DND-41 (cell line): ENCODE results near the gene ITGA2B.

ENCODE experiments used
- ATAC-seq: fragments of 200-7000 bp; cut with Tn5 transposase; 3 replicates; pipeline ENCODE4 v1.9.1; 2021; ENCODE audit warnings: low read depth; ENCODE audit not compliant: insufficient read depth
- DNase-seq: peaks from one replicate; pipeline ENCODE4 v3.0.0-alpha.2; 2020
- H2AFZ ChIP-seq: 2 replicates; pipeline ENCODE4 v1.6.0; 2012; ENCODE audit warnings: low read depth, low read length
- H3K27ac ChIP-seq: 2 replicates; pipeline ENCODE4 v1.5.1; 2012; ENCODE audit warnings: low read length, inconsistent platforms
- H3K27me3 ChIP-seq: fragments of 200-600 bp; sonication (generic); 2 replicates; pipeline ENCODE4 v1.6.0; 2012; ENCODE audit warnings: low read length, mild to moderate bottlenecking, inconsistent platforms; ENCODE audit not compliant: insufficient read depth, poor library complexity
- H3K36me3 ChIP-seq: 2 replicates; pipeline ENCODE4 v1.5.1; 2012; ENCODE audit warnings: low read length, inconsistent platforms; ENCODE audit not compliant: insufficient read depth
- H3K4me1 ChIP-seq: 2 replicates; pipeline ENCODE4 v1.5.1; 2012; ENCODE audit warnings: mild to moderate bottlenecking, low read length; ENCODE audit not compliant: insufficient read depth
- H3K4me2 ChIP-seq: 2 replicates; pipeline ENCODE4 v1.6.0; 2012; ENCODE audit warnings: mild to moderate bottlenecking, moderate library complexity, low read length, inconsistent platforms; ENCODE audit not compliant: insufficient read depth
- H3K4me3 ChIP-seq, 2 experiments: fragments of 200-600 bp in 1 of 2; shearing (Covaris generic) in 1 of 2; 2 replicates each; pipeline ENCODE4 v1.5.1; 2012 to 2016; ENCODE audit warnings: inconsistent platforms in 2 of 2, low read length in 2 of 2, mild to moderate bottlenecking in 2 of 2, low read depth in 1 of 2, moderate library complexity in 1 of 2
- H3K79me2 ChIP-seq: 2 replicates; pipeline ENCODE4 v1.6.0; 2012; ENCODE audit warnings: low read length, inconsistent platforms; ENCODE audit not compliant: insufficient read depth
- H3K9ac ChIP-seq: 2 replicates; pipeline ENCODE4 v1.6.0; 2012; ENCODE audit warnings: low read depth, mild to moderate bottlenecking, inconsistent platforms, low read length, moderate library complexity
- H3K9me3 ChIP-seq: 2 replicates; pipeline ENCODE4 v1.5.1; 2012; ENCODE audit warnings: low read length, moderate library complexity, mild to moderate bottlenecking, inconsistent platforms; ENCODE audit not compliant: insufficient read depth, severe bottlenecking
- H4K20me1 ChIP-seq: 2 replicates; pipeline ENCODE4 v1.6.0; 2012; ENCODE audit warnings: low read length; ENCODE audit not compliant: insufficient read depth
- EZH2 ChIP-seq: IDR thresholded peaks from 3 replicates; pipeline ENCODE4 v1.6.1; 2012; ENCODE audit warnings: borderline replicate concordance, low read depth, mild to moderate bottlenecking, moderate library complexity, low read length, inconsistent platforms; ENCODE audit not compliant: severe bottlenecking
- TF ChIP-seq, protein P1 (sequence below): IDR thresholded peaks from 2 replicates; pipeline ENCODE4 v1.5.1; 2012; ENCODE audit warnings: borderline replicate concordance, low read length, moderate library complexity, mild to moderate bottlenecking; ENCODE audit not compliant: poor library complexity, severe bottlenecking; ENCODE audit errors: extremely low read depth

Gene ITGA2B

DNA sequence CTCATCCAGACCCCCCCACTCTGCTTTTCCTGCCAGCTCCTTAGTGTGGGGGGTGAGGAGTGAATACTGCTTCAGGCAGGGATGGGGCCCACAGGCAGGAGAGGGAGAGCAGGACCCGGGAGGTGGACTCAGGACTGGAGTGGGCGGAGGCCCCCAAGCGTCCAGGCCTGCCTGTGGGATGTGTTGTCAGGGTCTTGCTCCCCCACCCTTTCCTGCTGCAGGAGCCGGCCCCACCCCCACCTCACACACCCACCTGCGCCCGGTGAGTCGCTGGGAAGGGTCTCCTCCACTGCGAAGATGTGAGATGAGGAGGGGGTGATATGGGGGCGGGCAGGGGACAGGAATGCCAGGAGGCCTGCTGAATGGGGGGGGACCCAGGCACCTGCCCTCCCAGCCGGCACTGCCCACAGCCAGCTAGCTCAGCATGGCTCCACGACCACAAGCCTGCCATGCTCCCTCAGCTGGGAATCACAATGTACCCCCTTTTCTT, 26.9 kb downstream of the ITGA2B start:
- peaks cover 43% of the 10 kb centered on the region for H4K20me1 ChIP-seq

DNA sequence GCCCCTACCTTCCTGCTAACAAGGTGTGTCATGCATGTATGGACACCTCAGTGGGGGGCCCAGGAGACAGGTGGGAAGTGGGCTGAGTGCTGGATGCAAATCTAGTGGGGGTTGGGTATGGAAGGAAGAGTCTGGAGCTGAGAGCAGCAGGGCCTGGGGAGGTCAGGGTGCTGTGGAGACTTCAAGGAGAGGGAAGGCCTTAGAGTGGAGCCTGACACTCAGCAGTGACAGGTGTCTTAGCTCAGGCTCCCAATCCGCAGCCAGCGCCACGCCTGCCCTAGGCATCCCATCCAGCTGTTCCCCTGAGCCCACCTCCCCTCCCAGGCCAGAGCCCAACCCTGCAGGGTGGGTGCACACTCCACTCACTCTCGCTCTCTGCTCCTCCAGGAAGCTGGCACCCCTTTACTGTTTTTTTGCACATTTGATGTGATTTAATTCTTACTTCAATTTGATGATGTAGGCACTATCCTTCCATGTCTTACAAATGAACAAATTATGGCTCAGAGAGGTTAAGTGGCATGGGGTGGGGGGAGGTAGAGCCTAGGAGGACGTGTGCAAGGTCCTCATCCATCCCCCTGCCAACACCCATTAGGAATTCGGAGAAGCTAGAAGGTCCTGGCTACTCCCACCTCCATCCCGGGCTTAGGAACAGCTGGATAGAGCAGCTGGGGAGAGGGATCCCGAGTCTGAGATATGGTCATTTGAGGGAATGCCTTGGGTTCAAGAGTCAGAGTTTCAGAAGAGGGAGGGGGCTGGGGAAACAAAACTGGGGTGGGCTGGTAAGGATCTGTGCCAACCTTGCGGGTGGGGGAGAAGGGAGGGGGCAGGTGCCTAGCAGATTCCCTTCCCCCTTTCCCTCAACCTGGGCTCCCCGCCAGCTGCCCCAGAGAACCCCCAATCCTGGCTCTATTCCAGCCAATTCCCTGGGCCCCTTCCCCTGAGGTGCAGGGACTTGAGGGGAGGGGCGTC, 27.9 kb downstream of the ITGA2B start:
- H3K79me2 ChIP-seq: peaks cover 12% of the 10 kb centered on the region
- peak overlapping the region; percentile 90; the same call in 1 of the 2 replicates for H3K4me2 ChIP-seq
- H3K4me3 ChIP-seq: no peak overlapping the region
- H4K20me1 ChIP-seq: peaks cover 43% of the 10 kb centered on the region
- H3K27me3 ChIP-seq: peaks cover 7% of the 10 kb centered on the region
- H3K9me3 ChIP-seq: no peaks in the 10 kb centered on the region
- TF ChIP-seq EZH2: no peak
- TF ChIP-seq, protein P1, sequence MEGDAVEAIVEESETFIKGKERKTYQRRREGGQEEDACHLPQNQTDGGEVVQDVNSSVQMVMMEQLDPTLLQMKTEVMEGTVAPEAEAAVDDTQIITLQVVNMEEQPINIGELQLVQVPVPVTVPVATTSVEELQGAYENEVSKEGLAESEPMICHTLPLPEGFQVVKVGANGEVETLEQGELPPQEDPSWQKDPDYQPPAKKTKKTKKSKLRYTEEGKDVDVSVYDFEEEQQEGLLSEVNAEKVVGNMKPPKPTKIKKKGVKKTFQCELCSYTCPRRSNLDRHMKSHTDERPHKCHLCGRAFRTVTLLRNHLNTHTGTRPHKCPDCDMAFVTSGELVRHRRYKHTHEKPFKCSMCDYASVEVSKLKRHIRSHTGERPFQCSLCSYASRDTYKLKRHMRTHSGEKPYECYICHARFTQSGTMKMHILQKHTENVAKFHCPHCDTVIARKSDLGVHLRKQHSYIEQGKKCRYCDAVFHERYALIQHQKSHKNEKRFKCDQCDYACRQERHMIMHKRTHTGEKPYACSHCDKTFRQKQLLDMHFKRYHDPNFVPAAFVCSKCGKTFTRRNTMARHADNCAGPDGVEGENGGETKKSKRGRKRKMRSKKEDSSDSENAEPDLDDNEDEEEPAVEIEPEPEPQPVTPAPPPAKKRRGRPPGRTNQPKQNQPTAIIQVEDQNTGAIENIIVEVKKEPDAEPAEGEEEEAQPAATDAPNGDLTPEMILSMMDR: no peak
- ATAC-seq (no peak), DNase-seq (no peak)
- no peak overlapping the region for H2AFZ ChIP-seq
- no peak overlapping the region for H3K27ac ChIP-seq
- H3K4me1 ChIP-seq: peaks cover 16% of the 10 kb centered on the region
- no peaks in the 10 kb centered on the region for H3K36me3 ChIP-seq
- no peak overlapping the region for H3K9ac ChIP-seq

More for the DNA sequence above, 26.9 kb downstream of the ITGA2B start:
- peaks cover 16% of the 10 kb centered on the region for H3K4me1 ChIP-seq
- DNase-seq (no peak), ATAC-seq (peak; percentile 4; the same call in 1 of the 3 replicates)
- peak overlapping the region; percentile 90 for H3K4me2 ChIP-seq
- TF ChIP-seq, protein P1: no peak
- no peak for TF ChIP-seq EZH2
- peak overlapping the region; percentile 74 to 79; a peak in 3 of 4 replicates for H3K4me3 ChIP-seq
- no peaks in the 10 kb centered on the region for H3K9me3 ChIP-seq
- H3K79me2 ChIP-seq: peaks cover 12% of the 10 kb centered on the region
- H3K9ac ChIP-seq: peak overlapping the region; percentile 88
- peak overlapping the region; percentile 86 for H2AFZ ChIP-seq
- no peaks in the 10 kb centered on the region for H3K36me3 ChIP-seq
- peaks cover 7% of the 10 kb centered on the region for H3K27me3 ChIP-seq
- peak overlapping the region; percentile 26; the same call in 1 of the 2 replicates for H3K27ac ChIP-seq

DNA sequence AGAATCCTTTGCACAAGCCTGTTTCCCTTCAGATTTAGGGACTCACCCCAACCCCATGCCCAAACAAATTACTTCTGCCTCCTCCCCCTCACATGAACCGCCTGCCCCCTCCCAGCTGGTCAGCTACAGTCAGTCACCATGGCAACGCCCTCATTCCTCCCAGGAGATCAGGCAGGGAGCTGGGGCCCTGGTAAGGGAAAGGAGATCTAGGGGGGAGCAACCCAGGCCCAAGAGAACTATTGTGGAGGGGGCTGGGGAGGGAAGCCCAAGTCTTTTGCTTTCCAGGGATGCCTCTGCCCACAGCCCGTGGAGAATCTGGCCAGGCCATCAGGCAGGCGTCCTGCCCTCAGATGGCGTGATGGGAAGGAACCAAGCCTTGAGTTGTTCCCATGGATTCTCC, 28.6 kb downstream of the ITGA2B start:
- Histone ChIP-seq H3K27ac (no peak overlapping the region), H3K4me1 (peaks cover 16% of the 10 kb centered on the region), H3K9ac (no peak overlapping the region), H3K79me2 (peaks cover 12% of the 10 kb centered on the region), H3K9me3 (no peaks in the 10 kb centered on the region), H3K4me2 (no peak overlapping the region; the same call in 1 of the 2 replicates), H3K4me3 (no peak overlapping the region), H3K27me3 (peaks cover 4% of the 10 kb centered on the region), H4K20me1 (peaks cover 43% of the 10 kb centered on the region), H2AFZ (no peak overlapping the region), H3K36me3 (0 out of 2 replicates have a peak, but pooled peaks cover 1% of the 10 kb centered on the region)
- ATAC-seq: no peak
- TF ChIP-seq, protein P1: no peak
- no peak for TF ChIP-seq EZH2
- no peak for DNase-seq
